ENCODE measurements around the gene DOCK1.

DOCK1 gene

GRCh38 chr10:127423218-127423915 is 518.1 kb downstream of the DOCK1 start:
- no peaks in the 10 kb centered on the region for H3K9me3 ChIP-seq (ENCODE audit: low read length)
- H3K4me3 ChIP-seq (ENCODE audit: low read length), result no peak overlapping the region
- H3K27me3 ChIP-seq (ENCODE audit: insufficient read depth, low read length), result no peaks in the 10 kb centered on the region
- peaks cover 37% of the 10 kb centered on the region for H3K36me3 ChIP-seq (ENCODE audit: insufficient read depth, low read length)
- no peak overlapping the region for H2AFZ ChIP-seq (ENCODE audit: low read depth, low read length)
- H3K4me1 ChIP-seq (ENCODE audit: insufficient read depth, low read length), result no peaks in the 10 kb centered on the region

GRCh38 chr10:127424594-127425264 is 519.5 kb downstream of the DOCK1 start:
- Histone ChIP-seq H3K27me3 (ENCODE audit: insufficient read depth, low read length) (no peaks in the 10 kb centered on the region), H3K4me3 (ENCODE audit: low read length) (no peak overlapping the region), H3K36me3 (ENCODE audit: insufficient read depth, low read length) (peaks cover 33% of the 10 kb centered on the region), H3K4me1 (ENCODE audit: insufficient read depth, low read length) (no peaks in the 10 kb centered on the region), H3K9me3 (ENCODE audit: low read length) (no peaks in the 10 kb centered on the region), H2AFZ (ENCODE audit: low read depth, low read length) (no peak overlapping the region)

GRCh38 chr10:127426746-127427145 is 521.5 kb downstream of the DOCK1 start:
- Histone ChIP-seq H3K4me3 (ENCODE audit: low read length) (no peak overlapping the region), H2AFZ (ENCODE audit: low read depth, low read length) (no peak overlapping the region), H3K9me3 (ENCODE audit: low read length) (peaks cover 10% of the 10 kb centered on the region), H3K36me3 (ENCODE audit: insufficient read depth, low read length) (peaks cover 25% of the 10 kb centered on the region), H3K4me1 (ENCODE audit: insufficient read depth, low read length) (no peaks in the 10 kb centered on the region), H3K27me3 (ENCODE audit: insufficient read depth, low read length) (no peaks in the 10 kb centered on the region)

GRCh38 chr10:127427926-127428325 is 522.7 kb downstream of the DOCK1 start:
- Histone ChIP-seq H3K4me1 (ENCODE audit: insufficient read depth, low read length) (no peaks in the 10 kb centered on the region), H3K4me3 (ENCODE audit: low read length) (no peak overlapping the region), H2AFZ (ENCODE audit: low read depth, low read length) (no peak overlapping the region), H3K9me3 (ENCODE audit: low read length) (peaks cover 12% of the 10 kb centered on the region), H3K36me3 (ENCODE audit: insufficient read depth, low read length) (peaks cover 29% of the 10 kb centered on the region), H3K27me3 (ENCODE audit: insufficient read depth, low read length) (no peaks in the 10 kb centered on the region)

GRCh38 chr10:127428385-127428980 is 523.3 kb downstream of the DOCK1 start:
- no peak overlapping the region for H3K4me3 ChIP-seq (ENCODE audit: low read length)
- H3K27me3 ChIP-seq (ENCODE audit: insufficient read depth, low read length), result no peaks in the 10 kb centered on the region
- no peaks in the 10 kb centered on the region for H3K4me1 ChIP-seq (ENCODE audit: insufficient read depth, low read length)
- H2AFZ ChIP-seq (ENCODE audit: low read depth, low read length), result no peak overlapping the region
- H3K36me3 ChIP-seq (ENCODE audit: insufficient read depth, low read length), result peaks cover 29% of the 10 kb centered on the region
- H3K9me3 ChIP-seq (ENCODE audit: low read length), result peaks cover 12% of the 10 kb centered on the region

GRCh38 chr10:127429601-127430312 is 524.5 kb downstream of the DOCK1 start:
- Histone ChIP-seq H3K4me1 (ENCODE audit: insufficient read depth, low read length) (no peaks in the 10 kb centered on the region), H3K36me3 (ENCODE audit: insufficient read depth, low read length) (peaks cover 33% of the 10 kb centered on the region), H3K4me3 (ENCODE audit: low read length) (no peak overlapping the region), H2AFZ (ENCODE audit: low read depth, low read length) (no peak overlapping the region), H3K27me3 (ENCODE audit: insufficient read depth, low read length) (no peaks in the 10 kb centered on the region), H3K9me3 (ENCODE audit: low read length) (peaks cover 12% of the 10 kb centered on the region)

GRCh38 chr10:127431525-127431924 is 526.3 kb downstream of the DOCK1 start:
- H3K4me1 ChIP-seq (ENCODE audit: insufficient read depth, low read length), result no peaks in the 10 kb centered on the region
- peaks cover 23% of the 10 kb centered on the region for H3K36me3 ChIP-seq (ENCODE audit: insufficient read depth, low read length)
- peaks cover 12% of the 10 kb centered on the region for H3K9me3 ChIP-seq (ENCODE audit: low read length)
- H3K4me3 ChIP-seq (ENCODE audit: low read length), result no peak overlapping the region
- no peaks in the 10 kb centered on the region for H3K27me3 ChIP-seq (ENCODE audit: insufficient read depth, low read length)
- no peak overlapping the region for H2AFZ ChIP-seq (ENCODE audit: low read depth, low read length)

GRCh38 chr10:127434006-127434405 is 528.8 kb downstream of the DOCK1 start:
- no peak overlapping the region for H2AFZ ChIP-seq (ENCODE audit: low read depth, low read length)
- peaks cover 15% of the 10 kb centered on the region for H3K9me3 ChIP-seq (ENCODE audit: low read length)
- peaks cover 20% of the 10 kb centered on the region for H3K36me3 ChIP-seq (ENCODE audit: insufficient read depth, low read length)
- no peak overlapping the region for H3K4me3 ChIP-seq (ENCODE audit: low read length)
- H3K4me1 ChIP-seq (ENCODE audit: insufficient read depth, low read length), result no peaks in the 10 kb centered on the region
- no peaks in the 10 kb centered on the region for H3K27me3 ChIP-seq (ENCODE audit: insufficient read depth, low read length)

GRCh38 chr10:127435246-127435645 is 530.0 kb downstream of the DOCK1 start:
- Histone ChIP-seq H3K4me3 (ENCODE audit: low read length) (no peak overlapping the region), H3K4me1 (ENCODE audit: insufficient read depth, low read length) (no peaks in the 10 kb centered on the region), H3K27me3 (ENCODE audit: insufficient read depth, low read length) (no peaks in the 10 kb centered on the region), H3K9me3 (ENCODE audit: low read length) (peaks cover 19% of the 10 kb centered on the region), H3K36me3 (ENCODE audit: insufficient read depth, low read length) (peaks cover 31% of the 10 kb centered on the region), H2AFZ (ENCODE audit: low read depth, low read length) (no peak overlapping the region)

GRCh38 chr10:127440371-127440770 is 535.1 kb downstream of the DOCK1 start:
- H3K27me3 ChIP-seq (ENCODE audit: insufficient read depth, low read length), result no peaks in the 10 kb centered on the region
- H3K36me3 ChIP-seq (ENCODE audit: insufficient read depth, low read length), result peaks cover 51% of the 10 kb centered on the region
- H3K4me3 ChIP-seq (ENCODE audit: low read length), result no peak overlapping the region
- H2AFZ ChIP-seq (ENCODE audit: low read depth, low read length), result no peak overlapping the region
- no peaks in the 10 kb centered on the region for H3K4me1 ChIP-seq (ENCODE audit: insufficient read depth, low read length)
- H3K9me3 ChIP-seq (ENCODE audit: low read length), result peaks cover 36% of the 10 kb centered on the region

- H3K27me3 ChIP-seq (ENCODE audit: insufficient read depth, low read length), result no peaks in the 10 kb centered on the region
- H3K4me3 ChIP-seq (ENCODE audit: low read length), result no peak overlapping the region
- no peak overlapping the region for H2AFZ ChIP-seq (ENCODE audit: low read depth, low read length)
- peaks cover 36% of the 10 kb centered on the region for H3K9me3 ChIP-seq (ENCODE audit: low read length)
- no peaks in the 10 kb centered on the region for H3K4me1 ChIP-seq (ENCODE audit: insufficient read depth, low read length)
- H3K36me3 ChIP-seq (ENCODE audit: insufficient read depth, low read length), result peaks cover 58% of the 10 kb centered on the region
These were observed 536.4 kb downstream of the DOCK1 start for GRCh38 chr10:127441350-127442219.

GRCh38 chr10:127442220-127442525 is 536.9 kb downstream of the DOCK1 start:
- H3K27me3 ChIP-seq (ENCODE audit: insufficient read depth, low read length), result no peaks in the 10 kb centered on the region
- H3K36me3 ChIP-seq (ENCODE audit: insufficient read depth, low read length), result peaks cover 62% of the 10 kb centered on the region
- H3K4me3 ChIP-seq (ENCODE audit: low read length), result no peak overlapping the region
- H2AFZ ChIP-seq (ENCODE audit: low read depth, low read length), result no peak overlapping the region
- peaks cover 36% of the 10 kb centered on the region for H3K9me3 ChIP-seq (ENCODE audit: low read length)
- no peaks in the 10 kb centered on the region for H3K4me1 ChIP-seq (ENCODE audit: insufficient read depth, low read length)
